ENCODE results near the gene NKIRAS2.

GRCh38 chr17:42072323-42073187 lies 52.7 kb downstream of the NKIRAS2 start:
- TF ChIP-seq POLR2AphosphoS5 (IDR thresholded peaks at IDR 0.05), result no peak
- TF ChIP-seq POLR2A (IDR thresholded peaks at IDR 0.05), result no peak
- TF ChIP-seq, protein P1, sequence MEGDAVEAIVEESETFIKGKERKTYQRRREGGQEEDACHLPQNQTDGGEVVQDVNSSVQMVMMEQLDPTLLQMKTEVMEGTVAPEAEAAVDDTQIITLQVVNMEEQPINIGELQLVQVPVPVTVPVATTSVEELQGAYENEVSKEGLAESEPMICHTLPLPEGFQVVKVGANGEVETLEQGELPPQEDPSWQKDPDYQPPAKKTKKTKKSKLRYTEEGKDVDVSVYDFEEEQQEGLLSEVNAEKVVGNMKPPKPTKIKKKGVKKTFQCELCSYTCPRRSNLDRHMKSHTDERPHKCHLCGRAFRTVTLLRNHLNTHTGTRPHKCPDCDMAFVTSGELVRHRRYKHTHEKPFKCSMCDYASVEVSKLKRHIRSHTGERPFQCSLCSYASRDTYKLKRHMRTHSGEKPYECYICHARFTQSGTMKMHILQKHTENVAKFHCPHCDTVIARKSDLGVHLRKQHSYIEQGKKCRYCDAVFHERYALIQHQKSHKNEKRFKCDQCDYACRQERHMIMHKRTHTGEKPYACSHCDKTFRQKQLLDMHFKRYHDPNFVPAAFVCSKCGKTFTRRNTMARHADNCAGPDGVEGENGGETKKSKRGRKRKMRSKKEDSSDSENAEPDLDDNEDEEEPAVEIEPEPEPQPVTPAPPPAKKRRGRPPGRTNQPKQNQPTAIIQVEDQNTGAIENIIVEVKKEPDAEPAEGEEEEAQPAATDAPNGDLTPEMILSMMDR (IDR thresholded peaks at IDR 0.05), result no peak
- TF ChIP-seq EP300 (IDR thresholded peaks at IDR 0.05), result no peak

Data from suprapubic skin (tissue), 4 donors.